HG03520 (cell line): ENCODE results near the gene TRIM44.
A peak's percentile ranks its signal among the peaks of the same experiment; 100 is the strongest.
"Not testable (repeated sequence)": the region's sequence is repeated elsewhere in the genome, so short reads cannot be mapped to it uniquely, and the experiment has no call there.

Experiments used
- ATAC-seq: cut with Tn5 transposase; IDR thresholded peaks from one replicate; pipeline ENCODE4 v1.9.1; 2021; ENCODE audit warnings: mild to moderate bottlenecking, moderate library complexity; ENCODE audit not compliant: unreplicated experiment

Gene TRIM44

GRCh38 chr11:35632301-35632700, 30.3 kb upstream of the TRIM44 start:
- no peak for ATAC-seq

GRCh38 chr11:35633827-35634423, 28.6 kb upstream of the TRIM44 start:
- no peak for ATAC-seq

GRCh38 chr11:35635933-35636332, 26.6 kb upstream of the TRIM44 start:
- ATAC-seq = no peak

GRCh38 chr11:35639591-35640179, 22.9 kb upstream of the TRIM44 start:
- ATAC-seq = no peak

GRCh38 chr11:35641171-35641897, 21.2 kb upstream of the TRIM44 start:
- no peak for ATAC-seq

- no peak for ATAC-seq
These were observed 20.6 kb upstream of the TRIM44 start for GRCh38 chr11:35641964-35642363.

- ATAC-seq = no peak
These were observed 15.0 kb upstream of the TRIM44 start for GRCh38 chr11:35647421-35648093.

GRCh38 chr11:35650006-35650405, 12.6 kb upstream of the TRIM44 start:
- ATAC-seq = no peak

GRCh38 chr11:35650467-35650866, 12.1 kb upstream of the TRIM44 start:
- no peak for ATAC-seq

GRCh38 chr11:35651263-35651662, 11.3 kb upstream of the TRIM44 start:
- no peak for ATAC-seq

GRCh38 chr11:35652786-35653185, 9.8 kb upstream of the TRIM44 start:
- ATAC-seq = not testable (repeated sequence)

GRCh38 chr11:35654711-35655110, 7.9 kb upstream of the TRIM44 start:
- ATAC-seq = no peak

GRCh38 chr11:35655254-35655653, 7.3 kb upstream of the TRIM44 start:
- ATAC-seq = no peak

GRCh38 chr11:35655856-35656255, 6.7 kb upstream of the TRIM44 start:
- ATAC-seq = no peak

- ATAC-seq = no peak
These were observed 4.3 kb upstream of the TRIM44 start for GRCh38 chr11:35658020-35658948.

GRCh38 chr11:35661534-35661933, 1.0 kb upstream of the TRIM44 start:
- no peak for ATAC-seq

- ATAC-seq = peak; percentile 28
These were observed 420 bp upstream of the TRIM44 start for GRCh38 chr11:35662061-35662648.

GRCh38 chr11:35663408-35663702, 780 bp downstream of the TRIM44 start:
- no peak for ATAC-seq

- ATAC-seq = no peak
These were observed 2.4 kb downstream of the TRIM44 start for GRCh38 chr11:35664977-35665441.

- no peak for ATAC-seq
These were observed 4.7 kb downstream of the TRIM44 start for GRCh38 chr11:35667257-35667656.
